GM23338 (cell line): ENCODE results near the gene ILF2. TPM values are rescaled to one million over a fixed set of nuclear protein-coding genes. Genes with fewer than 3 reads are reported as not detected.

Source experiments
- ATAC-seq: fragments of 200-7000 bp; cut with Tn5 transposase; 3 replicates; pipeline ENCODE4 v1.9.1; 2020
- DNase-seq: peaks from one replicate; pipeline ENCODE4 v3.0.0-alpha.2; 2015; ENCODE audit warnings: low spot score
- H2AFZ ChIP-seq: fragments of 200-600 bp; sonication (generic); 2 replicates; pipeline ENCODE4 v1.8.0; 2016; ENCODE audit warnings: antibody characterized with exemption, mild to moderate bottlenecking, moderate library complexity
- H3F3A ChIP-seq: fragments of 200-600 bp; sonication (generic); replicated peaks from 2 replicates; pipeline ENCODE4 v1.8.0; 2017; ENCODE audit warnings: antibody characterized with exemption, mixed run types, low read depth
- H3K27ac ChIP-seq: fragments of 200-600 bp; sonication (generic); 2 replicates; pipeline ENCODE4 v1.6.1; 2016; ENCODE audit warnings: low read depth
- H3K27me3 ChIP-seq: fragments of 200-600 bp; sonication (generic); 2 replicates; pipeline ENCODE4 v1.8.0; 2016; ENCODE audit warnings: mild to moderate bottlenecking, mixed run types, moderate library complexity; ENCODE audit not compliant: insufficient read depth
- H3K36me3 ChIP-seq: fragments of 200-600 bp; sonication (generic); 2 replicates; pipeline ENCODE4 v1.8.0; 2016; ENCODE audit warnings: mild to moderate bottlenecking; ENCODE audit not compliant: insufficient read depth
- H3K4me1 ChIP-seq: fragments of 200-600 bp; sonication (generic); 2 replicates; pipeline ENCODE4 v1.8.0; 2016; ENCODE audit warnings: mild to moderate bottlenecking, moderate library complexity; ENCODE audit not compliant: insufficient read depth
- H3K4me2 ChIP-seq: fragments of 200-600 bp; sonication (generic); 2 replicates; pipeline ENCODE4 v1.7.1; 2017; ENCODE audit warnings: mixed run types
- H3K4me3 ChIP-seq: fragments of 200-600 bp; sonication (generic); 2 replicates; pipeline ENCODE4 v1.6.1; 2016; ENCODE audit warnings: mixed run types
- H3K79me2 ChIP-seq: fragments of 200-600 bp; sonication (generic); replicated peaks from 2 replicates; pipeline ENCODE4 v1.8.0; 2017; ENCODE audit warnings: mild to moderate bottlenecking; ENCODE audit not compliant: insufficient read depth
- H3K9me2 ChIP-seq: fragments of 200-600 bp; sonication (generic); 2 replicates; pipeline ENCODE4 v1.8.0; 2017; ENCODE audit not compliant: insufficient read depth
- H4K20me1 ChIP-seq: fragments of 200-600 bp; sonication (generic); replicated peaks from 2 replicates; pipeline ENCODE4 v1.8.0; 2017; ENCODE audit warnings: mild to moderate bottlenecking; ENCODE audit not compliant: insufficient read depth
- H3K27ac Mint-ChIP-seq: 2 replicates; pipeline ENCODE4 v1.8.0; 2020; ENCODE audit warnings: inconsistent platforms, mild to moderate bottlenecking, moderate library complexity, mixed read lengths
- H3K27me3 Mint-ChIP-seq: 3 replicates; pipeline ENCODE4 v1.8.0; 2022; ENCODE audit warnings: low read depth, mild to moderate bottlenecking, moderate library complexity, mixed read lengths, inconsistent platforms; ENCODE audit not compliant: insufficient read depth, poor library complexity
- H3K36me3 Mint-ChIP-seq: 3 replicates; pipeline ENCODE4 v1.8.0; 2021; ENCODE audit warnings: low read depth, mild to moderate bottlenecking, inconsistent platforms, moderate library complexity, mixed read lengths
- H3K4me1 Mint-ChIP-seq: 3 replicates; pipeline ENCODE4 v1.8.0; 2020; ENCODE audit warnings: mild to moderate bottlenecking, inconsistent platforms, mixed read lengths
- H3K4me3 Mint-ChIP-seq: 3 replicates; pipeline ENCODE4 v1.8.0; 2021; ENCODE audit warnings: moderate library complexity, mild to moderate bottlenecking, inconsistent platforms, mixed read lengths
- H3K9me3 Mint-ChIP-seq: 3 replicates; pipeline ENCODE4 v1.8.0; 2020; ENCODE audit warnings: moderate library complexity, mild to moderate bottlenecking, inconsistent platforms, mixed read lengths
- CREB1 ChIP-seq: fragments of 250-450 bp; sonication (Bioruptor Pico); IDR thresholded peaks from 2 replicates; pipeline ENCODE4 v1.5.0; 2020; ENCODE audit warnings: low read depth, mild to moderate bottlenecking, moderate library complexity
- ETS1 ChIP-seq: IDR thresholded peaks from 2 replicates; pipeline ENCODE4 v1.6.1; 2016; ENCODE audit warnings: antibody characterized with exemption
- EZH2phosphoT487 ChIP-seq: fragments of 200-600 bp; sonication (generic); IDR thresholded peaks from one replicate; pipeline ENCODE4 v1.8.1; 2018; ENCODE audit warnings: antibody characterized with exemption; ENCODE audit not compliant: unreplicated experiment
- JUNB ChIP-seq: IDR thresholded peaks from one replicate; pipeline ENCODE4 v1.6.1; 2016; ENCODE audit warnings: antibody characterized with exemption; ENCODE audit not compliant: unreplicated experiment
- ZNF331 ChIP-seq: fragments of 250-450 bp; sonication (Bioruptor Pico); IDR thresholded peaks from 2 replicates; pipeline ENCODE4 v1.5.0; 2020; ENCODE audit warnings: low read depth, mild to moderate bottlenecking, moderate library complexity
- ZNF462 ChIP-seq: fragments of 250-450 bp; sonication (Bioruptor Pico); IDR thresholded peaks from 2 replicates; pipeline ENCODE4 v1.5.0; 2020; ENCODE audit warnings: mild to moderate bottlenecking, moderate library complexity
- polyA plus RNA-seq: library from polyadenylated mRNA; unstranded; fragments of >200 nt; fragmentation: Nextera tagmentation; extraction: Ambion mirVana; gene quantifications from 2 replicates; pipeline ENCODE4 v1.2.1, GENCODE V29; 2016
- total RNA-seq: library from RNA; depleted of rRNA; stranded (reverse); fragments of >200 nt; shearing (Covaris generic); gene quantifications from 2 replicates; pipeline ENCODE4 v1.2.3, GENCODE V29; 2014

The ILF2 gene
- total and polyA plus RNA-seq, 2 experiments from 2014 or later = 214 to 337 TPM

GRCh38 chr1:153624965-153625611 is 45.7 kb downstream of the ILF2 start:
- ATAC-seq (no peak), DNase-seq (no peak)
- Histone ChIP-seq H3K4me1 (peaks cover 17% of the 10 kb centered on the region), H4K20me1 (no peaks in the 10 kb centered on the region), H3K9me2 (0 out of 2 replicates have a peak, but pooled peaks cover 3% of the 10 kb centered on the region), H3K36me3 (no peaks in the 10 kb centered on the region), H3F3A (0 out of 2 replicates have a peak, but pooled peaks cover 2% of the 10 kb centered on the region), H3K27ac (no peak overlapping the region), H3K79me2 (no peaks in the 10 kb centered on the region), H3K4me2 (no peak overlapping the region), H2AFZ (no peak overlapping the region), H3K27me3 (no peaks in the 10 kb centered on the region), H3K4me3 (no peak overlapping the region)
- peaks cover 50% of the 10 kb centered on the region for H3K4me1 Mint-ChIP-seq
- H3K36me3 Mint-ChIP-seq = peaks cover 27% of the 10 kb centered on the region
- no peak overlapping the region for H3K27ac Mint-ChIP-seq
- no peak for TF ChIP-seq EZH2phosphoT487
- no peak for TF ChIP-seq ZNF331 (CRISPR knock-in tag)
- TF ChIP-seq JUNB = no peak
- peaks cover 12% of the 10 kb centered on the region for H3K27me3 Mint-ChIP-seq
- H3K4me3 Mint-ChIP-seq = no peak overlapping the region
- no peaks in the 10 kb centered on the region for H3K9me3 Mint-ChIP-seq

- no peak overlapping the region for H3K4me3 ChIP-seq
- ATAC-seq (peak; percentile 15), DNase-seq (peak; percentile 48)
- peak overlapping the region; percentile 38; the same call in 1 of the 3 replicates for H3K4me3 Mint-ChIP-seq
- H3K27ac Mint-ChIP-seq = peak overlapping the region; percentile 82
- TF ChIP-seq CREB1 (CRISPR knock-in tag) = 0 out of 2 replicates have a peak, but pooled peaks have one; percentile 17
- TF ChIP-seq EZH2phosphoT487 = no peak
- peak overlapping the region; percentile 33 for H3K4me2 ChIP-seq
- no peaks in the 10 kb centered on the region for H3K79me2 ChIP-seq
- no peaks in the 10 kb centered on the region for H3K9me3 Mint-ChIP-seq
- H3K36me3 Mint-ChIP-seq = peaks cover 36% of the 10 kb centered on the region
- 0 out of 2 replicates have a peak, but pooled peaks cover 3% of the 10 kb centered on the region for H3K9me2 ChIP-seq
- no peaks in the 10 kb centered on the region for H3K36me3 ChIP-seq
- no peak overlapping the region for H2AFZ ChIP-seq
- peaks cover 12% of the 10 kb centered on the region for H3K27me3 Mint-ChIP-seq
- peak overlapping the region; percentile 47 for H3K27ac ChIP-seq
- peaks cover 17% of the 10 kb centered on the region for H3K4me1 ChIP-seq
- H4K20me1 ChIP-seq = no peaks in the 10 kb centered on the region
- H3F3A ChIP-seq = 0 out of 2 replicates have a peak, but pooled peaks cover 2% of the 10 kb centered on the region
- peaks cover 38% of the 10 kb centered on the region for H3K4me1 Mint-ChIP-seq
- no peaks in the 10 kb centered on the region for H3K27me3 ChIP-seq
Observed at GRCh38 chr1:153623101-153623500, 47.7 kb downstream of the ILF2 start.

- H3K36me3 ChIP-seq = no peaks in the 10 kb centered on the region
- H3K4me3 ChIP-seq = no peak overlapping the region
- no peaks in the 10 kb centered on the region for H3K9me3 Mint-ChIP-seq
- ATAC-seq (no peak), DNase-seq (no peak)
- no peak overlapping the region for H3K4me2 ChIP-seq
- no peaks in the 10 kb centered on the region for H3K79me2 ChIP-seq
- H3K27me3 ChIP-seq = no peaks in the 10 kb centered on the region
- H3K4me1 ChIP-seq = peaks cover 13% of the 10 kb centered on the region
- no peak overlapping the region for H3K4me3 Mint-ChIP-seq
- no peaks in the 10 kb centered on the region for H3K9me2 ChIP-seq
- H3K27ac ChIP-seq = no peak overlapping the region
- peaks cover 13% of the 10 kb centered on the region for H3K27me3 Mint-ChIP-seq
- H4K20me1 ChIP-seq = no peaks in the 10 kb centered on the region
- no peak overlapping the region for H2AFZ ChIP-seq
- 0 out of 2 replicates have a peak, but pooled peaks cover 2% of the 10 kb centered on the region for H3F3A ChIP-seq
- peaks cover 22% of the 10 kb centered on the region for H3K36me3 Mint-ChIP-seq
- no peak overlapping the region for H3K27ac Mint-ChIP-seq
- H3K4me1 Mint-ChIP-seq = peaks cover 29% of the 10 kb centered on the region
- no peak for TF ChIP-seq ZNF462 (CRISPR knock-in tag)
- TF ChIP-seq ETS1 = no peak
Observed at GRCh38 chr1:153619171-153619570, 51.6 kb downstream of the ILF2 start.
